ENCODE data around the gene ZDHHC3. TPM values are rescaled to one million over a fixed set of nuclear protein-coding genes. Genes with fewer than 3 reads are reported as not detected.
A peak's percentile ranks its signal among the peaks of the same experiment; 100 is the strongest.

ZDHHC3 gene
- polyA plus RNA-seq, 1 experiment = 198 TPM

- CTCF ChIA-PET = no interaction called here
- POLR2A ChIA-PET = no interaction called here
- no peak for TF ChIP-seq CTCF (IDR thresholded peaks at IDR 0.05; ENCODE audit: insufficient read depth, low read depth, low read length)
- Histone ChIP-seq H3K4me3 (ENCODE audit: low read depth, low read length) (no peak overlapping the region), H3K36me3 (ENCODE audit: control insufficient read depth, insufficient read depth, low read length) (no peaks in the 10 kb centered on the region), H3K27me3 (ENCODE audit: control insufficient read depth, insufficient read depth, low read length) (no peaks in the 10 kb centered on the region)
- DNase-seq (ENCODE audit: low read depth) = no peak
These were observed 5.2 kb upstream of the ZDHHC3 start for GRCh38 chr3:44981220-44981619.

- DNase-seq (ENCODE audit: low read depth) = no peak
- no peak for TF ChIP-seq CTCF (IDR thresholded peaks at IDR 0.05; ENCODE audit: insufficient read depth, low read depth, low read length)
- Histone ChIP-seq H3K36me3 (ENCODE audit: control insufficient read depth, insufficient read depth, low read length) (peaks cover 1% of the 10 kb centered on the region; the same call in 1 of the 2 replicates), H3K27me3 (ENCODE audit: control insufficient read depth, insufficient read depth, low read length) (no peaks in the 10 kb centered on the region), H3K4me3 (ENCODE audit: low read depth, low read length) (peak overlapping the region; percentile 97)
- ChIA-PET POLR2A (no interaction called here), CTCF (interaction anchor here (0.8 to 1.7 kb wide), 4 partner anchors 18 to 77 kb away, joined by 3 to 6 read pairs (median 4); no protein-coding TSS in a partner anchor)
These were observed 1.6 kb downstream of the ZDHHC3 start for GRCh38 chr3:44974416-44974815.

- DNase-seq (ENCODE audit: low read depth) = no peak
- Histone ChIP-seq H3K36me3 (ENCODE audit: control insufficient read depth, insufficient read depth, low read length) (peaks cover 1% of the 10 kb centered on the region; the same call in 1 of the 2 replicates), H3K4me3 (ENCODE audit: low read depth, low read length) (no peak overlapping the region), H3K27me3 (ENCODE audit: control insufficient read depth, insufficient read depth, low read length) (no peaks in the 10 kb centered on the region)
- no peak for TF ChIP-seq CTCF (IDR thresholded peaks at IDR 0.05; ENCODE audit: insufficient read depth, low read depth, low read length)
- ChIA-PET POLR2A (no interaction called here), CTCF (no interaction called here)
These were observed 5.0 kb downstream of the ZDHHC3 start for GRCh38 chr3:44970926-44971490.

GRCh38 chr3:44969828-44970179 is 6.2 kb downstream of the ZDHHC3 start:
- Histone ChIP-seq H3K36me3 (ENCODE audit: control insufficient read depth, insufficient read depth, low read length) (peaks cover 1% of the 10 kb centered on the region; the same call in 1 of the 2 replicates), H3K27me3 (ENCODE audit: control insufficient read depth, insufficient read depth, low read length) (no peaks in the 10 kb centered on the region), H3K4me3 (ENCODE audit: low read depth, low read length) (no peak overlapping the region)
- TF ChIP-seq CTCF (IDR thresholded peaks at IDR 0.05; ENCODE audit: insufficient read depth, low read depth, low read length) = no peak
- ChIA-PET CTCF (no interaction called here), POLR2A (no interaction called here)
- DNase-seq (ENCODE audit: low read depth) = no peak

- ChIA-PET CTCF (no interaction called here), POLR2A (no interaction called here)
- TF ChIP-seq CTCF (IDR thresholded peaks at IDR 0.05; ENCODE audit: insufficient read depth, low read depth, low read length) = no peak
- Histone ChIP-seq H3K4me3 (ENCODE audit: low read depth, low read length) (no peak overlapping the region), H3K27me3 (ENCODE audit: control insufficient read depth, insufficient read depth, low read length) (no peaks in the 10 kb centered on the region), H3K36me3 (ENCODE audit: control insufficient read depth, insufficient read depth, low read length) (peaks cover 1% of the 10 kb centered on the region; the same call in 1 of the 2 replicates)
- DNase-seq (ENCODE audit: low read depth) = no peak
These were observed 6.7 kb downstream of the ZDHHC3 start for GRCh38 chr3:44969154-44969827.
